GM18867 (cell line): ENCODE measurements around the gene SPACA4.
A peak's percentile ranks its signal among the peaks of the same experiment; 100 is the strongest.

Experiments used
- ATAC-seq: cut with Tn5 transposase; IDR thresholded peaks from one replicate; pipeline ENCODE4 v1.9.1; 2021; ENCODE audit warnings: mild to moderate bottlenecking, moderate library complexity; ENCODE audit not compliant: unreplicated experiment

The SPACA4 gene

GRCh38 chr19:48633148-48634035 lies 26.9 kb downstream of the SPACA4 start:
- no peak for ATAC-seq

- no peak for ATAC-seq
These were observed 27.4 kb downstream of the SPACA4 start for GRCh38 chr19:48634036-48634342.

GRCh38 chr19:48634424-48635262 lies 28.1 kb downstream of the SPACA4 start:
- peak; percentile 36 for ATAC-seq

- no peak for ATAC-seq
These were observed 28.9 kb downstream of the SPACA4 start for GRCh38 chr19:48635263-48635965.

GRCh38 chr19:48635966-48636858 lies 29.7 kb downstream of the SPACA4 start:
- ATAC-seq, result no peak

- no peak for ATAC-seq
These were observed 30.4 kb downstream of the SPACA4 start, which contains the start of gene DBP for GRCh38 chr19:48636859-48637448. Gene DBP, minus strand, starts transcription at chr19:48637379. Its CDS starts 385 bp downstream, at chr19:48636994.

GRCh38 chr19:48637449-48637947 lies 31.0 kb downstream of the SPACA4 start:
- ATAC-seq, result peak; percentile 74

GRCh38 chr19:48637948-48638830 lies 31.6 kb downstream of the SPACA4 start:
- ATAC-seq, result peak; percentile 13

GRCh38 chr19:48638831-48639381 lies 32.4 kb downstream of the SPACA4 start:
- no peak for ATAC-seq

GRCh38 chr19:48639483-48640375 lies 33.2 kb downstream of the SPACA4 start:
- no peak for ATAC-seq

- ATAC-seq, result no peak
These were observed 35.3 kb downstream of the SPACA4 start for GRCh38 chr19:48641850-48642249.

GRCh38 chr19:48642862-48643261 lies 36.3 kb downstream of the SPACA4 start:
- no peak for ATAC-seq

GRCh38 chr19:48644355-48644754 lies 37.8 kb downstream of the SPACA4 start:
- no peak for ATAC-seq

GRCh38 chr19:48644839-48645619 lies 38.5 kb downstream of the SPACA4 start:
- ATAC-seq, result peak; percentile 38

GRCh38 chr19:48645620-48646000 lies 39.1 kb downstream of the SPACA4 start:
- ATAC-seq, result no peak

GRCh38 chr19:48646001-48646721 lies 39.6 kb downstream of the SPACA4 start, which contains the start of gene CA11:
Gene CA11, minus strand, starts transcription at chr19:48646187. Its CDS starts 555 bp downstream, at chr19:48645632.
- peak; percentile 67 for ATAC-seq
